NK-92 (cell line): ENCODE data around the gene CADM1.

Experiments used
- DNase-seq: peaks from one replicate; lab custom pipeline; 2025; ENCODE audit not compliant: unreplicated experiment; lab: John Stamatoyannopoulos, UW

Gene CADM1

DNA sequence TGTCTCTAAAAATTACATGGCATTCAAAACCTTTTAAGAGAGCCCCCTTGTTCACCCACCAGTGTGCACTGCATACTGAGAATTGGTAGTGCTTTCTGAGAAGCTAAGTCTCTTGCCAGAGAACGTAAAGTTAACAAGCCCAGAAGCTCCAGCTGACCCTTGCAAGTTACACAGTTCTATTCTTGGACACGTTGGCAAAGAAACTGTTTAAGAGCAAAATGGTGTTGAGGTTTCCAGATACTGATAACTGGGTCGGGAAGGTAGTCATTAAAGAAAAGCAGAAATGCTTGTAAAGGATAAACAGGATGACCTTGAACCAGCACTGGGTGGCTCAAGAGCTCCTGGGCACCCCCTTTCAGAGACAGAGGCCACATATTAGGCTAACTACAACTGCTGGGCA lies 284.8 kb downstream of the CADM1 start:
- no peak for DNase-seq

DNA sequence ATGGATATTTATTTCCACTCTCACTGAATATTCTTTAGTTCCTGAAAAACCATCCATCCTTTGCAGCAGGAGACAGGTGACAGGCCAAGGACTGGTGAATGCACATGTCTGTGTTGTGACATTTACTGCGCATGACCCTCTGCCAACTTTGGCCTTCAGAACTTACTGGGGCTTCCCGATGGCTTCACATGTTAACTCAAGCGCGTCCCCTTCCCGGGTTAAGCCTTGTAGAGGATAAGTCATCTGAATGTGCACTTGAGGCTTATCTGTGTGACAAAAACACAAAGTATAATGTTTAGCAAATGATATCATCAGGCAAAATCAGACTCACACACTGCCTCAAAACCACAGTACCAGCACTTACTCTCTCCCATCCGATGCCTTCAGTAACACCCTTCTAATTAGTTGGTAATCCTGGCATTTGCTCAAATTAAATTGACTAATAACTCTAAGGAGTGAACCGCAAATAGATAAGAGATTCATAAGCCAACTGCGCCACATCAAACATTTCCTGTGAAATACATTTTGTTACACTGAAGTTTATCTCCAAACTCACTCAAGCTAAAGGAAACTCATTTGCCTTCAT lies 286.4 kb downstream of the CADM1 start:
- DNase-seq: no peak

DNA sequence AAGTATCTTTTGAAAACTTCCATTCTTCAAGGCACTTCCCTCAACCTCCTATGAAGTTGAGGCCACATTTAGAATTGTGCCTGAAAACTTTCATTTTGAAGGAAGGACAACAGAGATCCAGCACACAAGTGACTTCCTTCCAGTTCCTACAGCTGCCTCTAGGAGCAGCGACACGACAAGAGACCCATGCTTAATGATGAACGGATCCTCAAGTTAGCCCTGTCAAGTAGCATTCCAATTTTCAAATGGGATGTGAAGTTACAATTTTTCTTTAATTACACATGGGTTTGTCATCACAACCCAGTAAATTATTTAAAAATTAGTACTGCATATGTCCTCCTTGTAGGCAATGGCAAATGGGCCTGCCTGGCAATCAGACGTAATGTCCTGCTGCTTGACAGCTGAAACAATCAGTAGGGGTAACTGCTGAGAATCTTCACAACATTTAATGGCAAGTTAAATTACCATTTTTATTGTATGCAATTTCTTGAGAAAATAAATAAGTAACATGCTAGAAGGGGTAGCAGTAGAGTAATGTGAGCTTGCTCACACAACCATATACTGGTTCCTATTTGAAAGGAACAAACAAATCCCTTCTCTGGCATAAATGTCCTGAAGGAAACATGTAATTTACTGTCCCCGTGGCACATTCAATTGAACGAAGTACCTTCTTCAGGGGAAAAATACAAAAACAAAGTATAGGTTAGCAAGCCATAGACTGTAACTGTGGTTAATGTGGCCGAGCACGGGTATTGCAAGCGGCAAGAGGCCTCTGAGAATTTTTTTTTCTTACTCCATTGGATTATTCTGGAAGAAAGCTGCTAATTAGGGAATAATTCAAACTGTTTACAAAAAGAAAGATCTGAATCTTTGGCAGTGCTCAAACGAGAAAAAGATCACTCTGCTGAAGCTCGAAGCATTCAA lies 288.3 kb downstream of the CADM1 start:
- DNase-seq: no peak

DNA sequence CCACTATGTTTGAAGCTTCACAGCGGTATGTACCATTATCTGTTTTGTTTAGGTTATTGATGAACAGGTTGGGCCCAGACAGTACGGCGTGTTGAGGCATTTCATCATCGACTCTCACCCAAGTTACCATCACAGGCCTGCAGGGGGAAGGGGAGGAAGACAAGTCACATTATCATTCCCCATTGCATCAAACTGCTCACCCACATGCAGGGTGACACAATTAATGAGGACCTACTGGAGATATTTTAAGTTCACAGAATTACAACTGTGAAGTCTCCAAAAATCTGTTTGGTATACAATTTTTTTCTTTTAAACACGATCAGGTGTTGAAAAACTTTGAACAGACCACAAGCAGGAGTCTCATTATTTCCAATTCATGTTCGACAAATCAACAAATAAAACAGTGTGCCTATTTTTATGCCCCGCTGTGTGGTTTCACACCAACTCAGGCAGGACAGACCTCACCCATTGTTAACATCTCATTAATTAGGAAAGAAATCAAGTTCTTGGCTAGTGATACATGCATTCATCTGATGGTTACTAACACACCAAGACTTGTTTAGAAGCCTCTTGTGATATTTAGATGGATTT lies 289.5 kb downstream of the CADM1 start:
- no peak for DNase-seq

DNA sequence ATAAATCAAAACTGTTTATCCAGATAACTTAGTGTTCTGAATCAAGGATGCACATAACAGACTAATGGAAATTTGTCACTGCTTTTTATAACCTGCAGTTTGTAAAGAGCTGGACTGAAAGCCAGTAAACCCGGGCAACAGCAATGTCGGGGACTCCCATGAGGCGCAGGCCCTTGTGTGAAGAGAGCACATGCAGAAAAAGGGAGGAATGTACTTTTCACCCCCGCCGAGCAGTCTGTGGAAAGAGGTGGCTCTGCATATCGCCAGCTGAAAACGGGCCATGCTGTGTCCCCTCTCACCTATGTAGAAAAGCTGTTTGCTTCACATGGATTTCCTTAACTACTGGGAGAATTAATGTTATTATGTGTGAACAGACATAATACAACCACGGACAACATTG lies 291.2 kb downstream of the CADM1 start:
- no peak for DNase-seq

DNA sequence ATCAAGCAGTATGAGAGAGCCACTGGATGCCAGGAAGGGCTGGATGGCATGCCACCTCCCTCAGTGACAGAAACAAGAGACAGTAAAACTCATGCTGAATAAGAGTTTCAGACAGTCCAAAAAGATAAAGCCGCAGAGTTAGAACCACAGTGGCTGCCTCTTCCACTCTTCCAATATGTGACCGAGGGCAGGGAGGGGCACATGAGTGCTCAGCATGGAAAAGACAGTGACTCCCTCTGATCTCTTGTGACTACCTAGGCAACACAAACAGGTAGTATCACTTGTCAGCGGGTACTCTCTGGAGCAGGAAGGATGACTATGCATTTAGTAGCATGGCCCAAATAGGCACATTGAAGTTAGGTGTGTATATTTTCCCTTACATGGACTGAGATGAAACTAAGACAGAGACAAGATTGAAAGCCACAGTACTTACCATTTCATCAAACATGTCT lies 295.4 kb downstream of the CADM1 start:
- DNase-seq: no peak

DNA sequence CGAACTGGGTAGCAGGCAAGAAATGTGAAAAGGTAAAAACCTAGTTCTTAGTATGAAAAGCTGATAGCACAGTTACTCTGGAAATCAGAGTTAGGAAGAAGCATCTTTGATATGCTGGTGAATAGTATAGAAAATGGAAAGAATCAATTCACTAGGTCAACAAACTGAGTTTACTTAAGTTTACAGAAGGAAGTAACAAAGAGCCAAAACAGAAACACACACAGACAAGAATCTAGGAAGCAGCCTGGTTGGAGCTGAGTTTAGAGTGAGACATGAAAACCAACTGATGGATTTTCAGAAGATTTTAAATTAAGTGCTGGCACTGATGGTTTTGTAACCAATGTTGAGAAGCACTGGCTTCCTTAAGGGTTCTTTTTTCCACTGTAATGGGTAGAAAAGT lies 296.3 kb downstream of the CADM1 start:
- DNase-seq: no peak

DNA sequence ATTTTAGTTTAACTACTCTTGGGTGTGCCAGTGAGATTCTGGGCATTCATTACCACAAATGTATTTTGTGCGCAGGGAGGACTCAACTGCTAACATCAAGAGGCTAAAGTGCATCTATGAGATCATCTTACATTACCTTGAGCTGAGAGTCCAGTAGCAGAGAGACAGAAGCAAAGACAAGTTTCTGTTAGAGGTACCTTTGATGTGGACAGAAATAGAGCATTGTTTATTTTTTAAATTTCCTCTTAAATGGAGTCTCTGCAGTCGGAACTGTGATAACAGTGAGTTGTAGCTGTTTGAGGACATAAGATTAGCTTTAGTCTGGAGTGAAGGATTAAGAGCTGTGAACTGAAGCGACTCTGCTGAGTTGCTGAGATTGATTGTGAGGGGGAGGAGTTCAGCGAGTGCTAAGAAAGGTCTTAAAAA lies 297.0 kb downstream of the CADM1 start:
- no peak for DNase-seq

DNA sequence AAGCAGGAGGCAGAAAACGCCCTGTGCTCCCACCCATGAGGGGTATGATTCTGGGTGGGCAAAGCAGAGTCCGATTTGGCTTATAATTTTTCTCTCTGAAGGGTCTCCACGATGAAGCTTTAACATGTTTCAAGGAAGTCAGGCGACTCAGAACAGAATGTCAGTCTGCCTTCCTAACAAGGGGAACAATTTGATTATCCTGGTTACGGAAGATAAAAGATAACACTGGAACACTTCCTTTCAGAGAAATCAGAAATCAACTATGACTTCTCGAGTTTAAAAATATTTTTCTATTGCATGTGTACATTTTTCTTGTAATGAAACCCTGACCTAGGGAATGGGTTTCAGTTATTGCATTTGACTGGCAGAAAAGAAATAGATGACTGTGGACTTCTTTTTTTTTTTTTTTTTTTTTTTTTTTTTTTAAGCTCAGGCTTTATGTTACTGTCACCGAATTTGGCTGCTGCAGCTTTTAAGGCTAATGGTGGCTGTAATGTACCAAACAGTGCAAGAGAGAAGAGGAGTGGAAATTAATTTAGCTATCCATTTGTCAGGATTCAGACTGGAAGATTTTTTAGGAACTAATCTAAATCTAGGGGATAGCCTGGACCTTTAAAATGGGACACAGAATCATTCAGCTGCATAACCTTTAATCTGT lies 297.7 kb downstream of the CADM1 start:
- no peak for DNase-seq

DNA sequence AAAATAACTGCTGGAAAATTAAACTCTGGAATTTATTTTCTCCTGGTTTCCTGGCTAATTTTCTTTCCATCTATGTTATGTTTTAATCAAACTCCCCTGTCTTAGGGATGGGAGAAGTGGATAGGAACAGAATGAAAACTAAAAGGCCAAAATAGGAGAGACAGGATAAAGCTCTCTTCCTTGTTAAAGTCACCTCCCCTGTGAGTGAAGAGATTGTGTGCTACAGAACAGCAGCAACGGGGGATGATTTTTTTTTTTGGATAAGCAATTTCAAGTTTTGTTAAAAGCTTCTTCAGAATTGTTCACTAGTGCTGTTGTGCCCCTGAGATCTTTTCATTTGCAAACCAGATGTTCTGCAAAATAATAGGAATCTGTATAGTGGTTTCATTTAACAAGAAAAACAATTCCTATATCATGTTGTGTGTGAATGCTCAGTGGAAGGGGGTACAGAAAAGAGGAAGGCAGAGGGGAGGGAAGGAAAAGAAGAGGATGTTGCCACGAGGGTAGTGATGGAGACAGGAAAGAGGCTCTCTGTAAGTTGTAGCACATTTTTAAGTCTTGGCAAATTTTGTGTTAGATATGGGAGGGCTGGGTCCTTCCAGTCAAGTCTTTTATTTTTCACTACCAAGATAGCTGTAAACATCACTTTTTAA lies 301.2 kb downstream of the CADM1 start:
- DNase-seq: no peak

DNA sequence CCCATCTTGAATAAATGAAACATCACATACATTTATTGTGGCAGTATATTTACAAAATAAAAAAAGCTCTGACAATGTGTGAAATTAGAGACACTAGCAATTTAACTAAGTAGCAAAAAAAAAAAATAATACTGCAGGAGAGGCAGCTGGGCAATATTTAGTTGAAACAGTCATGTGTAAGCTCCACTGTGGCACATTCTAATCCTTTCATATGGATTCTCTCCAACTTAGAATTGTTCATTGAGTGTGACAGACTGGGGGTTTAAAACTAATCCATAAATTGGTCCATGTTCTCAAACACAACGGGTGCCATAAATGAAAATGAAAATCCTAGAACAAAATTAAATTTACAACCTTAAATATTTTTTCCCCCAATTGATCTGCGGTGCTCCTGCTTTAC lies 302.1 kb downstream of the CADM1 start:
- no peak for DNase-seq

DNA sequence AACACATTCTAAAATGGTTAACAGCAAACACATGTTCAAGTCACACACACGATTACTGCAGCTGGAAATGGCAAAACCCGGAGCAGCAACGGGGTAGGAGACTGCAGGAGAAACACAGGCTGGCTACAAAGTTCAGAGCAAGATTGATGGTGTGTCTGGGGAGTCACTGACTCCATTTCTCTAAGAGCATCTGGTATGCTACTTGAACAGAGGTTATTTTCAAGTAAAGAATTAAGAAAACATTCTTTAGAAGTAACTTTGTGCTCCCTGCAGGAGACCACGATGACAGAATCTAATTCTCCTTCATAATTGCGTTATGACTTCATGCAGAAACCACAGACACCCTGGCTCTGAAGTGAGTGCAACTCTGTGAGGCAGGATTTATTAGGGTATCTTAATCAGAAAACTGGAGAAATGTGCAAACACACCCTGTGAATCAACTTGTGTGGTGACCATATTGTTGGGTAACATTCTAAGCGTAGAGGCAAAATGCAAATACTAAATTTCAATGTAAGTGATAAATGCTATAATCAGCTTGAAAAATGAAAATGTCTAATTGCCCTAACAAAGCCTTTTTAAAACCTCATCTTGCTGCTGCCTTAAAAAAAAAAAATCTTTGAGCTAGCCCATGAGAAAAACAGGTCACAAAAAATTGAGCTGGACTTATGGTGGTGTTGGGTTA lies 303.0 kb downstream of the CADM1 start:
- DNase-seq: no peak

DNA sequence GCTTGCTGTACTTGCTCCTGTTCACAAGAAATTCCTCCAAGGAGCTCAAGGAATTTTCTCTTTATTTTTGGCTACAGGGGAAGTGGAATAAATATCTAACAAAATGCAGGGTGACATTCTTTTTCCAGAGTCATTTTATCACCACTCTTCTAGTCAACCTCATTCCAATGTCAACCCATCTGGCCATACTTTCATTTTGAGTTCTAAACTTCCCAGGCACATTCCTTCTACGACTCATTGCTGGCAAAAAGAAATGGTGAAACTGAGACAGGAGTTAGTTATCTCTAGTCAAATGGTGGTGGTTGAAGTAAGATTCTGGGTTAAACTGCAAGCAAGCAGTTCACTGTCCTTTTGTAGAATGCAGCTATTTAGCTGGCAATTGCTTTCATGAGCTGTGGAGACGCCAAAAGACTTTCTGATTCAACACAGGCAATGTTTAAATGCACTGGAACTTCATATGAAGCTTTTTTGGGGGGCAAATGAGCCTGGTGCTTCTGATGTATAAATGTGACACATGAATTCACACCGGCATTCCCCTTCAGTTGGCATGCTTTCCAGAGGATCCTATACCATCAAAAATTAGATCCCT lies 304.6 kb downstream of the CADM1 start:
- DNase-seq: no peak

DNA sequence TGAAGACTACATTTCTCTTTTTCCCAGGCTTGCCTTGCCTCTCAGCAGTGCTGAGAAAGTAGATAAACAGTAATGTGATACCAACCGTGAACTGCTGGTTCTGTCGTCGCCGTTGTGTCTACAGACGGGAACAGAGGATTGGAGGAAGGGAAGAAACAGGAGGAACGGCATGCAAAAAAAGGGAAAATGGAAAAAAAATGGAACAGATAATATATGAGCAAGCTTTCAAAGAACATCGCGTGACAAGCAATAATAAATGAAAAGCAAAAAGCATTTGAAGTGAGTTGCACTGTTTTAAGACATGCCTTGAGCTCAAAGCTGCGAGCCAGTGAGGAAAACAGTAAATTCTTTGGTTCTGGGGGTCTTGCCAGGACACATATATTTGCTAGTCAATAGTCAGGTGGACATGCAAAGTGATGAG lies 305.9 kb downstream of the CADM1 start:
- DNase-seq: no peak

DNA sequence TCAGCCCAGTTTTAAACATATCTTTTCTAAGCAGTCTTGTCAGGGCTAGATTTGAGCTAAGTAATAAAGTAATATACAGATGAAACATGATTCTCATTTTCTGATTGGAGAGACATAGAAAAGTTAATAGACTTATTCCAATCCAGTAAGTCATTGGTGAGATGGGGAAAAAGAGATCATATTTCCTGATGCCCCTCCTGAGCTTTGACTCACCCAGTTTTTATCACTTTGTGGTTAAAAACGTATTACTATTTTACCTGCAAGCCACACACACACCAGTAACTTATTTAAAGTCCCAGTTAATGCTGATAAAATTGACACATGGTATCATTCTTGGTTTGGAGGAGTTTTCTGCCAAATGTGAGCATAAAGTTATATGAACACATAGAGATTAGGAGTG lies 306.8 kb downstream of the CADM1 start:
- DNase-seq: no peak

DNA sequence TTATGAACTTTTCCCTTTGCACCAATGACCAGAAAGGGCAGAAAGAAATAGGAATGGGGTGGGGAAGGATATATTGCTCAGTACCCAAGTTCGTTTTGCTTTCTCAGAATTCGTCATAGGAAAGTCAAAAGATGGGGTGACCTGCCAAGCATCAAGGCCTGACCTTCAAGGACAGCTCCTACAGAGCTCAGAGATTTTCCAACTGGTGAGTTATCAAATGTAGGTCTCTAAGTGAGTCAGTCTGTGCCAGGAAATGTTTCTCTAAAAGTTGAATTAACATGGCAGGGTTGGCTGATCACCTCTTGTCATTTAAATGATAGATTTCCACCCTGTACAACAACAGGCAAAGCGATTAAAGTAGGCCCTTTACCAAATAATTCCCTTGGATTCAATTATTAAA lies 307.2 kb downstream of the CADM1 start:
- DNase-seq: no peak

DNA sequence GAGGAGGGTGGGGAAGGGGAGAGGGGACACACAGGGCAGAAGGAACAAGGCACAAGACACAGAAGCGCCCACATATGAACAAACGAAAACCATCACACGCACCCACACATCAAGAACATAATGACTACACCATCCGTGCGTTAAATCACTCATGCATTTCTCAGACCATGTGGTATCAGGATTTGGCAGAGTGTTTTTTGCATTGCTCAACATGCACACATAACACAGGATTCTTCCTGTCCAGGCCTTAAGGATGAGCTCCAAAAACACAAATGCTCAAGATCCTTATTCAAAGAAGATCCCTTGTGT lies 309.5 kb downstream of the CADM1 start:
- no peak for DNase-seq

DNA sequence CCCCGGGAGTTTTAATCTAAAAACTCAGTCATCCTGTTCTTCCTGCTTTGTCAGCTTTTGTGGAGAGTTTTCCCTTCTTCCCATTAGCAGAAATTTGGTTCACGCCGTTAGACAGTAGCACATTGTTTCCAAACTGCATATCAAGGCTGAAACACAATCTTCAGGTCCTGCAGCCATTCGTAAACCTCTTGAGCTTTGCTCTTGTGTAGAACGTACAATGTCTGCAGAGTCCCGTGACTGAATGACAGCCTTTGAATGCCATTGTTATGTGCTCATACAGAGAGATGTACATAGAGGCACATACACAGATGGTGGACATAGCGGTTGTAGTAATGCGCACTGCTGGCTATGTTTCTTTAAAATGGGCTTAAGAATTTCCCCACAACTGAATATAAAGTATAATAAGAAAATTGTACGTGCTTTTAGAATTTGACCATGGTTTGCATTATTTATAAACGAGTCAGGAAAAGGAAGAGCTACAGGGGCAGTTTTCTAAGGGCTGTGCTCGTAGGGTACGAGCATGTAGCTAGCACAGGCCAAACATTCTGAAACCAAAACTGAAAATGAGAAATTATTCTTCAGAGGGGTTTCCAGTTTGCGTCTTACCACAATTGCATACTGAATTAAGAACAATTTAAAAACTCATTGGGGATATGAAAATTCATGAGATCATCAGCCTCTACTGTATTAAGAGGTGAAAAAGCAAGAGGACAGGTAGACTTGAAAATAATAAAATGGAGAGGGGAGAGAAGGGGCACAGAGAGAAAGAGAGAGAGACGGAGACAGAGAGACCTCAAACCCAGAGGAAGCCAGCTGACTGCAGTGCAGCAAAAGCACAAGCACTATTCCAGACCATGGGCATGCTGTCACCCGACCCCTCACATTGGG lies 310.1 kb downstream of the CADM1 start:
- no peak for DNase-seq

DNA sequence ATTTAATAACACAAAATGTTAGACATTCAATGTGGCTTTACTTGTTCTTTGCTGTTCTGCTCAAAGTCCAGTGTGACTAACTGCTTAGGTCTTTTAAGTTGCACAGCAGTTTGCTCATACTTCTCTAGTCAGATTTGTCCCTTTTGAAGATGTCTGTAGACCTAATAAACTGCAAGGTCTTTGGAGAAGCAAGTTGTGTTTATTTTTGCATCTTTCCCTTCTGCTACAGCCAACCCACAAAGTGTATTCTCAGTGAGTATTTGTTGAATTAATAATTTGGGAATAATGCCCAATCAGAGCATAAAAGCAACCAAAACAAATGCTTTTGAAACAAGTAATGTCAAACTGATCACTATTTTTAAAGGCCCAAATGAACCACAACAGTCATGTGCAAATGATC lies 312.5 kb downstream of the CADM1 start:
- no peak for DNase-seq
